AG10803 (cell line): ENCODE results near the gene PSMB5.

Source experiments
- DNase-seq: peaks from one replicate; pipeline ENCODE4 v3.0.0; 2010; ENCODE audit warnings: low read depth
- H3K4me3 ChIP-seq: 2 replicates; pipeline ENCODE4 v1.5.1; 2011; ENCODE audit warnings: mild to moderate bottlenecking, low read length, control low read depth
- CTCF ChIP-seq: conservative IDR thresholded peaks from 2 replicates; pipeline ENCODE4 v1.5.1; 2011; ENCODE audit warnings: mild to moderate bottlenecking, low read length, control low read depth, inconsistent platforms

PSMB5 gene

GRCh38 chr14:23041729-23042128 is 7.0 kb upstream of the PSMB5 start:
- H3K4me3 ChIP-seq = no peak overlapping the region
- no peak for DNase-seq
- TF ChIP-seq CTCF = no peak

GRCh38 chr14:23040100-23040499 is 5.4 kb upstream of the PSMB5 start:
- no peak for TF ChIP-seq CTCF

GRCh38 chr14:23035303-23036144 is 824 bp upstream of the PSMB5 start:
- TF ChIP-seq CTCF = no peak
- peak overlapping the region; percentile 91 for H3K4me3 ChIP-seq
- no peak for DNase-seq

More at GRCh38 chr14:23040100-23040499, 5.4 kb upstream of the PSMB5 start:
- H3K4me3 ChIP-seq = no peak overlapping the region
- DNase-seq = no peak

- peak overlapping the region; percentile 91 for H3K4me3 ChIP-seq
- TF ChIP-seq CTCF = no peak
These were observed 751 bp downstream of the PSMB5 start for GRCh38 chr14:23033801-23034497.

GRCh38 chr14:23033251-23033727 is 1.4 kb downstream of the PSMB5 start:
- no peak for DNase-seq
- TF ChIP-seq CTCF = no peak
- peak overlapping the region; percentile 91 for H3K4me3 ChIP-seq

More at GRCh38 chr14:23033801-23034497, 751 bp downstream of the PSMB5 start:
- no peak for DNase-seq

GRCh38 chr14:23030936-23031335 is 3.8 kb downstream of the PSMB5 start:
- no peak for DNase-seq
- H3K4me3 ChIP-seq = no peak overlapping the region
- no peak for TF ChIP-seq CTCF

GRCh38 chr14:23028799-23029198 is 5.9 kb downstream of the PSMB5 start:
- DNase-seq = no peak
- no peak for TF ChIP-seq CTCF
- H3K4me3 ChIP-seq = no peak overlapping the region
